Stimulated activated CD4-positive, alpha-beta T cell treated with anti-CD3 and anti-CD28 coated beads, Interleukin-4, amount 100 ng/mL, for 24 hours (primary cell): ENCODE results near the gene NUDT9.
"Not testable (repeated sequence)": the region's sequence is repeated elsewhere in the genome, so short reads cannot be mapped to it uniquely, and the experiment has no call there.

Experiments used
- DNase-seq: peaks from one replicate; pipeline ENCODE4 v3.0.0-alpha.2; 2020

The NUDT9 gene

GRCh38 chr4:87422104-87423052 lies at the start of gene NUDT9:
Gene NUDT9, plus strand, starts transcription at chr4:87422573. Its CDS starts 333 bp downstream, at chr4:87422906.
- peak; percentile 89 for DNase-seq

GRCh38 chr4:87375719-87376291 lies 46.6 kb upstream of the NUDT9 start:
- DNase-seq: no peak

GRCh38 chr4:87377816-87378215 lies 44.6 kb upstream of the NUDT9 start:
- no peak for DNase-seq

- DNase-seq: no peak
These were observed 40.3 kb upstream of the NUDT9 start for GRCh38 chr4:87382116-87382515.

GRCh38 chr4:87382931-87383330 lies 39.4 kb upstream of the NUDT9 start:
- DNase-seq: no peak

- DNase-seq: not testable (repeated sequence)
These were observed 37.8 kb upstream of the NUDT9 start for GRCh38 chr4:87384466-87385132.

GRCh38 chr4:87387237-87387636 lies 35.1 kb upstream of the NUDT9 start:
- DNase-seq: no peak

- DNase-seq: no peak
These were observed 33.5 kb upstream of the NUDT9 start for GRCh38 chr4:87388901-87389300.

GRCh38 chr4:87390055-87390454 lies 32.3 kb upstream of the NUDT9 start:
- not testable (repeated sequence) for DNase-seq

- DNase-seq: no peak
These were observed 31.9 kb upstream of the NUDT9 start for GRCh38 chr4:87390551-87390890.

- DNase-seq: peak; percentile 81
These were observed 31.3 kb upstream of the NUDT9 start, which contains the start of gene HSD17B11 for GRCh38 chr4:87390891-87391575. Gene HSD17B11, minus strand, starts transcription at chr4:87391188. Its CDS starts 118 bp downstream, at chr4:87391070.

GRCh38 chr4:87391576-87392054 lies 30.8 kb upstream of the NUDT9 start:
- DNase-seq: no peak

- DNase-seq: no peak
These were observed 30.2 kb upstream of the NUDT9 start for GRCh38 chr4:87392183-87392582.

GRCh38 chr4:87395073-87395472 lies 27.3 kb upstream of the NUDT9 start:
- not testable (repeated sequence) for DNase-seq

GRCh38 chr4:87395851-87396250 lies 26.5 kb upstream of the NUDT9 start:
- not testable (repeated sequence) for DNase-seq

GRCh38 chr4:87399148-87399547 lies 23.2 kb upstream of the NUDT9 start:
- no peak for DNase-seq

GRCh38 chr4:87399954-87400353 lies 22.4 kb upstream of the NUDT9 start:
- DNase-seq: no peak

- DNase-seq: not testable (repeated sequence)
These were observed 18.6 kb upstream of the NUDT9 start for GRCh38 chr4:87403732-87404131.

- no peak for DNase-seq
These were observed 17.1 kb upstream of the NUDT9 start for GRCh38 chr4:87405211-87405820.

GRCh38 chr4:87406462-87406861 lies 15.9 kb upstream of the NUDT9 start:
- no peak for DNase-seq

GRCh38 chr4:87406902-87407301 lies 15.5 kb upstream of the NUDT9 start:
- not testable (repeated sequence) for DNase-seq

GRCh38 chr4:87409420-87409939 lies 12.9 kb upstream of the NUDT9 start:
- no peak for DNase-seq
